Tibial artery (tissue), 4 donors: ENCODE data around the gene RAB7A.
A peak's percentile ranks its signal among the peaks of the same experiment; 100 is the strongest.

ENCODE experiments used
- DNase-seq, 2 donors: peaks; one replicate each; pipeline ENCODE4 v3.0.0-alpha.2; 2019
- H3K27ac ChIP-seq, 2 donors: fragments of 200-600 bp; sonication (generic) in 1 of 2; 1 replicate in 1 of 2; 2 replicates in 1 of 2; pipeline ENCODE4 v1.5.1; 2018 to 2019; ENCODE audit warnings: mild to moderate bottlenecking in 1 of 2
- H3K27me3 ChIP-seq, 2 donors: fragments of 200-600 bp; sonication (generic) in 1 of 2; one replicate each; pipeline versions ENCODE4 v1.5.1 to v1.6.0; 2016 to 2019
- H3K36me3 ChIP-seq, 3 donors: fragments of 200-600 bp; sonication (generic) in 2 of 3; one replicate each; pipeline ENCODE4 v1.5.1; 2016 to 2019; ENCODE audit warnings: mild to moderate bottlenecking in 2 of 3
- H3K4me1 ChIP-seq, 4 donors: fragments of 200-600 bp; sonication (generic) in 2 of 4; 1 replicate in 3 of 4; 2 replicates in 1 of 4; pipeline ENCODE4 v1.5.1; 2016 to 2019
- H3K4me3 ChIP-seq, 2 donors: fragments of 200-600 bp; sonication (generic) in 1 of 2; 1 replicate in 1 of 2; 2 replicates in 1 of 2; pipeline ENCODE4 v1.5.1; 2018 to 2019; ENCODE audit warnings: mild to moderate bottlenecking in 2 of 2
- H3K9me3 ChIP-seq, 3 donors: fragments of 200-600 bp; sonication (generic) in 1 of 3; one replicate each; pipeline ENCODE4 v1.5.1; 2016 to 2019
- CTCF ChIP-seq, 2 experiments: fragments of 200-600 bp in 1 of 2; fragments of 450-650 bp in 1 of 2; IDR thresholded peaks; one replicate each; pipeline ENCODE4 v1.5.1; 2017 to 2019; ENCODE audit warnings: antibody characterized with exemption in 2 of 2, mild to moderate bottlenecking in 1 of 2, moderate library complexity in 1 of 2
- intact Hi-C: fragments of 100-400 bp; cut with DNase I; formaldehyde crosslinking; loops from one replicate; pipeline ENCODE4 v1.15.0; 2023; ENCODE audit warnings: low total_unique reads

RAB7A gene

GRCh38 chr3:128844502-128844901, 118.5 kb downstream of the RAB7A start:
- TF ChIP-seq CTCF (IDR thresholded peaks at IDR 0.05) = no peak
- no peak for DNase-seq
- Histone ChIP-seq H3K27ac (no peak overlapping the region), H3K9me3 (no peaks in the 10 kb centered on the region), H3K36me3 (no peaks in the 10 kb centered on the region), H3K4me1 (peaks cover 0 to 13% (median 11%) of the 10 kb centered on the region in 4 donors), H3K4me3 (no peak overlapping the region), H3K27me3 (no peaks in the 10 kb centered on the region)
- intact Hi-C loops = no loop called here

DNA sequence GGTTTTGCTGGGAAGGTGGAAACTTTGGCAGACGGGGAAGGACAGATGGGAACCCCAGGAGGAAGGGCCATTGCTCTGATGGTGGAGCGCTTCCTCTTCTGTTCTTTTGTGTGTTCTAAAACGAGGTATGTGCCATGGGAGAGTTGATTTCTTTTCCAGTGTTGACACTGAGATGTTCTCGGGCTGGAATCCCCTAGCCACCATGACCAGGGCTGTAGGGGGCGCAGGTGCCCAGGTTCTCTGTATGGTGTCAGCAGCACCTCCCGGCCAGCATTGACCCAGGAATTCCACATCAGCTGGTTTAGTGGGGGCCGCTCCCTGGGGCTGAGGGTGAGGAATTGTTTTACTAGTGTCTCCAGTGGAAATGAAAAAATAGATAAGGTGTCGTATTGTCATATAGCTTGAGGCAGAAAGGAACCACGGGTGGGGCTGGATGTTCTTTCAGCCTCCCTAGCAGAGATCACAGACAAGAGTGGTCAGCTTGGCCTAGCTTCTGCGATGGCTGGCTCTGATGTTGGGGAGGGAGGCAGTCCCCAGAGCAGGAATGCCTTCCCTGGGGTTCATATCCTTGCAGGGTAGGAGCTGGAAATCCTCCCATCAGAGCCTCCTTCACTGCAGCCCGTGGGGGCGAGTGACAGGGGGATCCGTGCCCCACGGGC, 119.3 kb downstream of the RAB7A start:
- DNase-seq = no peak
- Histone ChIP-seq H3K36me3 (no peaks in the 10 kb centered on the region), H3K4me3 (peak overlapping the region; percentile 43 to 54), H3K9me3 (no peaks in the 10 kb centered on the region), H3K27me3 (no peaks in the 10 kb centered on the region), H3K27ac (peak overlapping the region; percentile 57 to 68), H3K4me1 (peaks cover 0 to 13% (median 11%) of the 10 kb centered on the region in 4 donors)
- intact Hi-C loops = no loop called here
- TF ChIP-seq CTCF (IDR thresholded peaks at IDR 0.05) = no peak

DNA sequence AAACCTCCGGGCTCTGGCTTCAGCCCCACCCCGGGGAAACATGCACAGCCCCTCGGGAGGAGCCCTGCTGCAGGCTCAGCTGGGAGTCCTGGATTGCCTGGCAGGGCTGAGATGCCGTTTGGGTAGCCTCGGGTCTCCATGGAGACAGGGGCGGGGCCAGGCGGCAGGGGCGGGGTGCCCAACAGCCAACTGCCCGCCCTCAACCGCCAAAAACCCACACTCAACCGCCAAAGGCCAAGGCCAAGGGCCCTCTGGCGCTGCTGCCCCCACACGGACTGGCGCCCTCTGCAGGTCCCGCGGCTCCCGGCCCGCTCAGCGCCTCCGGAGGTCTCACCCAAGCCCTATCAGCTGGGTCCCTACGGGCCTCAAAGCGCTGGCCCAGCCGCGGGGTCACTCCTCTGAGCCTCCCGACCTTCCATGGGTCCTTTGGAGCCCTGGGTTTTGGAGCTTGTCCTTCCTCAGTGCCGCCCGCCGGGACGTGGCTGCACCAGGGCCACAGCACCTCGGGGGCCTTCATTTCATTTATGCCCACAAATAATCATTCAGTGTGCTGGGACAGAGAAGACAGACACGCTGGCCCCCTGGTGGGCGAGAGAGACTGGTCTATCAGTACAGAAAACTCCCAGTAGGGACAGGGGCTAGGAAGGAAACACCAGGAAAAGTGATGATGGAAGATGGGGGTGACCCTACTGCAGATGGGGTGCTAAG, 119.9 kb downstream of the RAB7A start:
- peak overlapping the region; percentile 43 to 54 for H3K4me3 ChIP-seq
- no peaks in the 10 kb centered on the region for H3K9me3 ChIP-seq
- peaks cover 0 to 13% (median 11%) of the 10 kb centered on the region in 4 donors for H3K4me1 ChIP-seq
- H3K27ac ChIP-seq = peak overlapping the region; percentile 57 to 68
- intact Hi-C loops = no loop called here
- DNase-seq = peak; percentile 71 to 89
- H3K36me3 ChIP-seq = no peaks in the 10 kb centered on the region
- H3K27me3 ChIP-seq = no peaks in the 10 kb centered on the region
- peak; percentile 64 to 78 for TF ChIP-seq CTCF (IDR thresholded peaks at IDR 0.05)

DNA sequence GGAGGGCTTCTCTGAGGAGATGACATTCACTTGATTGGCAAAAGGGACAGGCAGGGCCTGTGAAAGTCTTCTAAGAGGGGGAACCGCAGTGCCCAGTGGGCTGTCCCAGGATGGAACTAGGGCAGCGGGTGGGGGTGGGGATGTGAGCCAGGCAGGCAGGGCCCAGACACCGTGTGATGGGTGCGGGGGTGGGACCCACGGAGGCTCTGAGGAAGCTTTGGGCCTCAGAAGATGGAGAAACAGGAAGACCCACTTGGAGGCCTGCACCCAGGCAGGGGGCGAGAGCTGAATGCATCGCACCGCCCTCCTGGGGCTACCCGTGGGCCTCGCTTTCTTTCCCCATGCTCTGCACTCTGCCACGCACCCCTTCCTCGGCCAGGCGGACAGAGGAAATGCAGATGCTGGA, 120.5 kb downstream of the RAB7A start:
- Histone ChIP-seq H3K27ac (peak overlapping the region; percentile 57 to 68), H3K4me1 (peaks cover 0 to 13% (median 11%) of the 10 kb centered on the region in 4 donors), H3K27me3 (no peaks in the 10 kb centered on the region), H3K36me3 (no peaks in the 10 kb centered on the region), H3K4me3 (peak overlapping the region in 1 of 2 donors; percentile 54), H3K9me3 (no peaks in the 10 kb centered on the region)
- intact Hi-C loops = no loop called here
- DNase-seq = no peak
- TF ChIP-seq CTCF (IDR thresholded peaks at IDR 0.05) = no peak

DNA sequence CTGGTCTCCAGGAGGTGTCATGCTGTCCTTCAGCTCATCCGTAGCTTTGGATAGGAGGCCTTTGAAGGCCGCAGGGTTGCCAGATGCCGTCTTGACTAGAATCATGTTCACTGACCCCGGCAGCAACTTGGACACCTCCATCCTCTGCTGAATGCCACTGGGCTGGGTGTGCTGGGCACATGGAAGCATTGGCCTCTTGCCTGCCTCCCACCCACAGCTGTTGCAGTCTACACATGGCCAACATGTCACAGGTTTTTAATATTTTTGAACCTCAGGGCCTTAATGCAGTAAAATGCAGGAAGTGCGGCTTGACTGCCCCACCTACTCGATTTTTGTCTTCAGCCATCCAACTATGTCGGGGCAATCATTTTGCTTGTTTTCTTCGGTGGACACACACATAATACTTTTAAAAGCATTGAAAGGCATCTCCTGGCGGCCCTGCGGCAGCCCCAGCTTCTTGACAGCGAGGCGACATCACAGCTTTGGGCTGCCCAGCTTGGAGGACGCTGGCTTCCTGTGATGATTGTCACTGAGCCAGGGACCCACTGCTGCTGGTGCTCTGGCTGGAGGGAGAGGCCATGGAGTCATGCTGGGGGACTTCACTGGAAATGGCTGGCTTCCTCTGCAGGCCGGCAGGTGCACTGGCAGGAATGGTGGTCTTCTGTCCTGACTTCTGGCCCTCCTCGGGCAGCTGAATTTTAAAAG, 121.8 kb downstream of the RAB7A start:
- no peaks in the 10 kb centered on the region for H3K9me3 ChIP-seq
- peaks cover 0 to 13% (median 11%) of the 10 kb centered on the region in 4 donors for H3K4me1 ChIP-seq
- no peak for TF ChIP-seq CTCF (IDR thresholded peaks at IDR 0.05)
- no peaks in the 10 kb centered on the region for H3K27me3 ChIP-seq
- intact Hi-C loops = no loop called here
- no peak for DNase-seq
- H3K4me3 ChIP-seq = no peak overlapping the region
- H3K27ac ChIP-seq = no peak overlapping the region
- no peaks in the 10 kb centered on the region for H3K36me3 ChIP-seq
